H1 (cell line): ENCODE measurements around the gene TMED10. TPM values are rescaled to one million over a fixed set of nuclear protein-coding genes. Genes with fewer than 3 reads are reported as not detected.

Experiments used
- polyA plus RNA-seq, 7 experiments: library from polyadenylated mRNA; depleted of rRNA in 3 of 7; stranded (reverse) in 5 of 7; unstranded in 2 of 7; fragments of >200 nt in 5 of 7; fragments of 200-250 nt in 2 of 7; gene quantifications; 1 replicate in 5 of 7; 2 replicates in 1 of 7; 4 replicates in 1 of 7; pipeline versions ENCODE4 v1.2.1 to v1.2.3, GENCODE V29; 2011 to 2013; ENCODE audit warnings: missing spikeins in 2 of 7, mixed read lengths in 2 of 7
- small RNA-seq: library from polyadenylated mRNA; stranded (forward); fragments of <200 nt; extraction: miRNeasy Mini kit (QIAGEN cat#:217004); gene quantifications from one replicate; pipeline ENCODE3, GENCODE V24; 2013; ENCODE audit not compliant: insufficient read depth
- total RNA-seq: library from RNA; stranded (reverse); fragmentation: NEBNext Ultra II Directional; extraction: Animal tissue kit (Norgen Biotek cat#: 25700); gene quantifications from 2 replicates; pipeline ENCODE4 v1.2.1, GENCODE V29; 2021

TMED10 gene
- total and polyA plus RNA-seq, 2 of the 8 experiments (the other 6 are each of a cell fraction or from before 2014, with no cell fraction given): 218 to 250 TPM

Small RNAs within 50 kb of the gene (small RNA-seq; reads per million reads assigned to genes)
- gene HIF1AP1: not detected
- gene RNU4ATAC14P: not detected

Other genes with a start within 250 kb of the TMED10 start
- 3.9 and 4.1 TPM in 2 replicates for gene PGF, start 221.0 kb downstream of the TMED10 start, total RNA-seq
- gene PGF, start 221.0 kb downstream of the TMED10 start, polyA plus RNA-seq (2011; rRNA removed): 2.1 and 2.8 TPM in 2 replicates
- 42.6 and 51.4 TPM in 2 replicates for gene EIF2B2, start 173.7 kb downstream of the TMED10 start, total RNA-seq
- 59.7 and 79.9 TPM in 2 replicates for gene EIF2B2, start 173.7 kb downstream of the TMED10 start, polyA plus RNA-seq (2011; rRNA removed)
- 19.1 and 20.1 TPM in 2 replicates for gene MLH3, start 125.1 kb downstream of the TMED10 start, total RNA-seq
- gene MLH3, start 125.1 kb downstream of the TMED10 start, polyA plus RNA-seq (2011; rRNA removed): 5.0 and 9.3 TPM in 2 replicates
- gene ACYP1, start 112.6 kb downstream of the TMED10 start, total RNA-seq: 17.7 and 24.8 TPM in 2 replicates
- gene ACYP1, start 112.6 kb downstream of the TMED10 start, polyA plus RNA-seq (2011; rRNA removed): 14.5 and 22.3 TPM in 2 replicates
- gene ZC2HC1C, start 107.0 kb downstream of the TMED10 start, total RNA-seq: 1.2 and 1.7 TPM in 2 replicates
- gene ZC2HC1C, start 107.0 kb downstream of the TMED10 start, polyA plus RNA-seq (2011; rRNA removed): 0.57 and 0.72 TPM in 2 replicates
- 39.5 and 43.6 TPM in 2 replicates for gene NEK9, start 49.6 kb downstream of the TMED10 start, total RNA-seq
- 16.0 and 28.0 TPM in 2 replicates for gene NEK9, start 49.6 kb downstream of the TMED10 start, polyA plus RNA-seq (2011; rRNA removed)
- gene FOS, start 102.2 kb upstream of the TMED10 start, total RNA-seq: 51.5 and 51.8 TPM in 2 replicates
- 50.2 and 74.5 TPM in 2 replicates for gene FOS, start 102.2 kb upstream of the TMED10 start, polyA plus RNA-seq (2011; rRNA removed)